ENCODE data around the gene TCAP. TPM values are rescaled to one million over a fixed set of nuclear protein-coding genes. Genes with fewer than 3 reads are reported as not detected.

TCAP gene
- total RNA-seq, 2 donors from 2014 or later: 6.4 to 16.9 TPM

- Histone ChIP-seq H3K9me3 (no peaks in the 10 kb centered on the region), H3K36me3 (no peaks in the 10 kb centered on the region), H3K27me3 (replicated peaks; ENCODE audit: insufficient read depth) (no peaks in the 10 kb centered on the region), H3K4me1 (ENCODE audit: control insufficient read depth in 1 of 2, low read depth in 2 of 2) (peaks cover 24 to 37% of the 10 kb centered on the region in 2 donors), H3K4me3 (no peak overlapping the region), H3K27ac (no peak overlapping the region)
- TF ChIP-seq CTCF (IDR thresholded peaks at IDR 0.05): no peak
- no peak for ATAC-seq (ENCODE audit: insufficient number of reproducible peaks, low FRiP score, low read depth)
- no peak for DNase-seq (ENCODE audit: low spot score)
Measured at GRCh38 chr17:39642291-39643074, 22.7 kb upstream of the TCAP start.

- Histone ChIP-seq H3K4me3 (no peak overlapping the region), H3K4me1 (ENCODE audit: control insufficient read depth in 1 of 2, low read depth in 2 of 2) (peaks cover 18 to 29% of the 10 kb centered on the region in 2 donors), H3K27ac (no peak overlapping the region), H3K36me3 (no peaks in the 10 kb centered on the region), H3K9me3 (no peaks in the 10 kb centered on the region), H3K27me3 (replicated peaks; ENCODE audit: insufficient read depth) (no peaks in the 10 kb centered on the region)
- TF ChIP-seq CTCF (IDR thresholded peaks at IDR 0.05): no peak
- ATAC-seq (ENCODE audit: insufficient number of reproducible peaks, low FRiP score, low read depth) (no peak), DNase-seq (ENCODE audit: low spot score) (no peak)
Measured at GRCh38 chr17:39643271-39643670, 21.9 kb upstream of the TCAP start.

GRCh38 chr17:39647256-39647655 lies 17.9 kb upstream of the TCAP start:
- ATAC-seq (ENCODE audit: insufficient number of reproducible peaks, low FRiP score, low read depth): no peak
- Histone ChIP-seq H3K9me3 (no peaks in the 10 kb centered on the region), H3K4me3 (no peak overlapping the region)

GRCh38 chr17:39648616-39649366 lies 16.4 kb upstream of the TCAP start:
- no peak overlapping the region for H3K4me3 ChIP-seq
- TF ChIP-seq CTCF (IDR thresholded peaks at IDR 0.05): no peak
- no peaks in the 10 kb centered on the region for H3K4me1 ChIP-seq (ENCODE audit: control insufficient read depth in 1 of 2, low read depth in 2 of 2)
- H3K9me3 ChIP-seq: no peaks in the 10 kb centered on the region
- DNase-seq (ENCODE audit: low spot score) (no peak), ATAC-seq (ENCODE audit: insufficient number of reproducible peaks, low FRiP score, low read depth) (no peak)
- no peaks in the 10 kb centered on the region for H3K27me3 ChIP-seq (replicated peaks; ENCODE audit: insufficient read depth)
- H3K36me3 ChIP-seq: peaks cover 2% of the 10 kb centered on the region
- H3K27ac ChIP-seq: no peak overlapping the region

More at GRCh38 chr17:39647256-39647655, 17.9 kb upstream of the TCAP start:
- Histone ChIP-seq H3K36me3 (peaks cover 2% of the 10 kb centered on the region), H3K27me3 (replicated peaks; ENCODE audit: insufficient read depth) (no peaks in the 10 kb centered on the region), H3K27ac (no peak overlapping the region), H3K4me1 (ENCODE audit: control insufficient read depth in 1 of 2, low read depth in 2 of 2) (peaks cover 0 to 11% of the 10 kb centered on the region in 2 donors)
- no peak for DNase-seq (ENCODE audit: low spot score)
- TF ChIP-seq CTCF (IDR thresholded peaks at IDR 0.05): no peak

GRCh38 chr17:39650121-39650579 lies 15.0 kb upstream of the TCAP start:
- no peaks in the 10 kb centered on the region for H3K9me3 ChIP-seq
- H3K27ac ChIP-seq: no peak overlapping the region
- no peak for TF ChIP-seq CTCF (IDR thresholded peaks at IDR 0.05)
- no peak overlapping the region for H3K4me3 ChIP-seq
- DNase-seq (ENCODE audit: low spot score) (no peak), ATAC-seq (ENCODE audit: insufficient number of reproducible peaks, low FRiP score, low read depth) (no peak)
- H3K36me3 ChIP-seq: peaks cover 2% of the 10 kb centered on the region
- H3K27me3 ChIP-seq (replicated peaks; ENCODE audit: insufficient read depth): no peaks in the 10 kb centered on the region
- no peaks in the 10 kb centered on the region for H3K4me1 ChIP-seq (ENCODE audit: control insufficient read depth in 1 of 2, low read depth in 2 of 2)

Measured in thoracic aorta (tissue), 2 donors.